Astrocyte of the hippocampus (primary cell): ENCODE data around the gene CCDC88B.

Experiments
- DNase-seq: peaks from one replicate; pipeline ENCODE4 v3.0.0; 2011; ENCODE audit warnings: low read depth, low spot score

CCDC88B gene

GRCh38 chr11:64342869-64343745, 3.1 kb downstream of the CCDC88B start:
- no peak for DNase-seq

DNA sequence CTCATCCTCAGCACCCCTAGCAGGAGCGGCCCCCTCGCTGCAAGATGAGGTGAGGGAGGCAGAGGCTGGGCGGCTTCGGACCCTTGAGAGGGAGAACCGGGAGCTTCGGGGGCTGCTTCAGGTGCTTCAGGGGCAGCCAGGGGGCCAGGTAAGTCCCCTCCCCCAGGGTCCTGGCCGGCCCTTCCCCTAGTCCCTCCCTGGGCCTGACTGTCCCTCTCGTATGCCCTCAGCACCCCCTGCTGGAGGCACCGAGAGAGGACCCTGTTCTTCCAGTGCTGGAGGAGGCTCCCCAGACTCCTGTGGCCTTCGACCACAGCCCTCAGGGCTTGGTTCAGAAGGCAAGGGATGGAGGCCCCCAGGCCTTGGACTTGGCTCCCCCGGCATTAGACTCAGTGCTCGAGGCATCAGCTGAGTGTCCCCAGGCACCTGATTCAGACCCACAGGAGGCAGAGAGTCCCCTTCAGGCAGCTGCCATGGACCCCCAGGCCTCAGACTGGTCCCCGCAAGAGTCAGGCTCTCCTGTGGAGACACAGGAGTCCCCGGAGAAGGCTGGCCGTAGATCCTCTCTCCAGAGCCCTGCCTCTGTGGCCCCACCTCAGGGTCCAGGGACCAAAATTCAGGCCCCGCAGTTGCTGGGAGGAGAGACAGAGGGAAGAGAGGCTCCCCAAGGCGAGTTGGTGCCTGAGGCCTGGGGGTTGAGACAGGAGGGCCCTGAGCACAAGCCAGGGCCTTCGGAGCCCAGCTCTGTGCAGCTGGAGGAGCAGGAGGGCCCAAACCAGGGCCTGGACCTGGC, 4.0 kb downstream of the CCDC88B start:
- DNase-seq = peak; percentile 20

DNA sequence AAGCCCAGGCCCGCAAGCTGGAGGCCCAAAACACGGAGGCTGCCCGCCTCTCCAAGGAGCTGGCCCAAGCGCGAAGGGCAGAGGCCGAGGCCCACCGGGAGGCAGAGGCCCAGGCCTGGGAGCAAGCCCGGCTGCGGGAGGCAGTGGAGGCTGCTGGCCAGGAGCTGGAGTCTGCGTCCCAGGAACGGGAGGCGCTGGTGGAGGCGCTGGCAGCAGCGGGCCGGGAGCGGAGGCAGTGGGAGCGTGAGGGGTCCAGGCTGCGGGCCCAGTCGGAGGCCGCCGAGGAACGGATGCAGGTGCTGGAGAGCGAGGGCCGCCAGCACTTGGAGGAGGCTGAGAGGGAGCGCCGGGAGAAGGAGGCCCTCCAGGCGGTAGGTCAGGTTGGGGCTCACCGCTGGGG, 4.8 kb downstream of the CCDC88B start:
- no peak for DNase-seq

DNA sequence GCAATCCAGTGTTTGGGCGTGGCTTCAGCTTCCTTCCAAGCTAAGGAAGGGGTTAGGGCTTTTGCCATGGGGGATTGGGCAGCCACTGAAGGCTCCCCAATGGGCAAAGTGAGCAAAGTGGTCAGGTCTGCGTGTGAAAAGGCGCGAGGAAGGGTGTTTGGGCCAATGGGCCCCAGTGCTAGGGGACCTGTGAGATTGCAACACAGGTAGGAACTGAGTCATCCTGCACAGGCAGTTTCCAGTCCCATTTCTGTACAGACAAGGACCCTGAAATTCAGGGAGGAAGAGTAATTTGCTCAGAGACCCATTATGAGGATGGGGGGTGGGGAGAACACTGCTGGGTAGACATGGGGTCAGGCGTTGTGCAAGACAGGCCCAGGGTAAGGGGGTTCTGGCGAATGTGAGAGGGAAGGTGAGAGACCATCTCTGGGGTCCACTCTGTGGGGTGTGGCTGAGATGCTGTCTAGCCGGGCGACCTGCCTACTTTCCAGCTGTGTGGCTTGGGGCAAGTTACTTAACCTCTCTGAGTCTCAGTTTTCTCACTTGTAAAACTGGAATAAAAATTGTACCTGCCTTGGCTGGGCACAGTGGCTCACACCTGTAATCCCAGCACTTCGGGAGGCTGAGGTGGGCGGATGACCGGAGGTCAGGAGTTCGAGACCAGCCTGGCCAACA, 7.3 kb downstream of the CCDC88B start:
- DNase-seq = no peak

DNA sequence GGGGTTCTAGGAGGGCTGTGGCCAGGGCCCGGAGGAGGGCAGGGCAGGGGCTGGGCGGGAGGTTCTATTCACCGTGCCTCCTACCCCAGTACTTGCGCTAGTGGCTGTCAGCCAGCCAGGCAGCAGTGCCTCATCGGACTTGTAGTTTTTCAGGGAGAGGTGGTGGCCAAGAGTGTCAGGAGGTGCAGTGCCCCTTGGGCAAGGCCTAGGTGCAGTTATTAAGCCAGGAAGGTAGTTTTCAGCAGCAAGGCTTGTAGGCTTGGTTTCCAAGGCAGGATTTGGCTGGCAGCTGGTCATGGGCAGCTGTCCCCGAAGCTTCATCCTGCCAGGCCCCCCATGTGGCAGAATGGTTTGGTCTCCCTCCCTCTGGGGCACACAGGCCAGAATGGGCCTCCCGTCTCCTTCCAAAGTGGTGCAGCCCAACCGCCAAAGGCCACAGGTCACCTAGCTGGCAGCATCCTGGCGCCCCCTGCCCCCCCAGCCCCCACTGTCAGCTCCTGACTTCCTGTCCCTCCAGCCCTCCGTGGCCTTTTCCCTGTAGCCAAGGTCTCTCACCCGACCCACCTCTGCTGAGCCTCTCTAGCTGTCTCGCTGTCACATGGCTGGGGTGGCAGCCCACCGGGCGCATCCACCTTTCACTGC, 8.5 kb downstream of the CCDC88B start:
- no peak for DNase-seq

- no peak for DNase-seq
These were observed 9.0 kb downstream of the CCDC88B start for GRCh38 chr11:64349025-64349387.

GRCh38 chr11:64349404-64349803, 9.4 kb downstream of the CCDC88B start:
- no peak for DNase-seq

DNA sequence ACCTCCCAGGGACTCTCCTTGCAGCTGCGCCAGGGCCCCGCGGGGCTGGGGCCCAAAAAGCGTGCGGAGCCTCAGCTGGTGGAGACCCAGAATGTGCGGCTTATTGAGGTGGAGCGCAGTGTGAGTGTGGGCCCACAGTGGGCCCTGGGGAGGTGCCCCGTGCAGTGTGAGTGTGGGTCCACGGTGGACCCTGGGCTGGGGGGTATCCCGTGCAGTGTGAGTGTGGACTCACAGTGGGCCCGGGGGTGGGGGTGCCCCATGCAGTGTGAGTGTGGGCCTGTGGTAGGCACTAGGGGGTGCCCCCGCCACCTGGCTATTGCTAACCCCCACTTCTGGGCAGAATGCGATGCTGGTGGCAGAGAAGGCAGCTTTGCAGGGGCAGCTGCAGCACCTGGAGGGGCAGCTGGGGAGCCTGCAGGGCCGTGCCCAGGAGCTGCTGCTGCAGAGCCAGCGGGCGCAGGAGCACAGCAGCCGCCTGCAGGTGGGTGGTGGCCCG, 11.2 kb downstream of the CCDC88B start:
- DNase-seq = no peak

GRCh38 chr11:64352099-64352994, 12.3 kb downstream of the CCDC88B start:
- DNase-seq = no peak

- no peak for DNase-seq
These were observed 13.2 kb downstream of the CCDC88B start for GRCh38 chr11:64352995-64353714.

- no peak for DNase-seq
These were observed 13.9 kb downstream of the CCDC88B start for GRCh38 chr11:64353715-64354506.

DNA sequence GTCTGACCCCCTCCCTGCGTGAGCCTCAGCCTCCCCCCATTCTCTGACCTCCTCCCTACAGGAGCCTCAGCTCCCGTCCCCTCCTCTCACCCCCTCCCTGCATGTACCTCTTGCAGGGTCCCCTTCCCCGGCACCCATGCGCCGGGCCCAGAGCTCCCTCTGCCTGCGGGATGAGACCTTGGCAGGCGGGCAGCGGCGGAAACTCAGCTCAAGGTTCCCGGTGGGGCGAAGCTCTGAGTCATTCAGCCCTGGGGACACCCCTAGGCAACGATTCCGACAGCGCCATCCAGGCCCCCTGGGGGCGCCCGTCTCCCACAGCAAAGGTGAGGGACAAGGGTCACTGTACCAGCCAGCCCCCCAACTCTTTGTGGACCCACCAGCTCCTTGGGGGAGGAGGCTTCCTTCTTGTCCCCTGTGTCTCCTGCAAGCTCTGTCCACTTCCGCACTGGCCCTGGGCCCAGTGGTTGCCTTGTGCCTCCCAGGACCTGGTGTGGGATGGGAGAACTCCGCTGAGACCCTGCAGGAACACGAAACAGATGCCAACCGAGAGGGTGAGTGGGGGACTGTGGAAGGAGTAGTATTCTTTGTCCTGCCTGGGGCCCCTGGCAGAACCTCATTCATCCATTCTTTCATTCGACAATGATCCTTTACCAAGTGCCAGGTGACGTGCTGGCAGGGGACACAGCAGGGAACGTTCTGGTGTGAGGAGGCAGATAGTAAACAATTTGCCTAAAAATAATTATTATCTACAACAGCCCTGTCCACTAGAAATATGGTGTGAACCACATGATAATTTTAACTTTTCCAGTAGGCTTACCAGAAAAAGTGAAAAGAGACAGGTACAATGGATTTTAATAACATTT, 15.3 kb downstream of the CCDC88B start:
- DNase-seq = peak; percentile 93

DNA sequence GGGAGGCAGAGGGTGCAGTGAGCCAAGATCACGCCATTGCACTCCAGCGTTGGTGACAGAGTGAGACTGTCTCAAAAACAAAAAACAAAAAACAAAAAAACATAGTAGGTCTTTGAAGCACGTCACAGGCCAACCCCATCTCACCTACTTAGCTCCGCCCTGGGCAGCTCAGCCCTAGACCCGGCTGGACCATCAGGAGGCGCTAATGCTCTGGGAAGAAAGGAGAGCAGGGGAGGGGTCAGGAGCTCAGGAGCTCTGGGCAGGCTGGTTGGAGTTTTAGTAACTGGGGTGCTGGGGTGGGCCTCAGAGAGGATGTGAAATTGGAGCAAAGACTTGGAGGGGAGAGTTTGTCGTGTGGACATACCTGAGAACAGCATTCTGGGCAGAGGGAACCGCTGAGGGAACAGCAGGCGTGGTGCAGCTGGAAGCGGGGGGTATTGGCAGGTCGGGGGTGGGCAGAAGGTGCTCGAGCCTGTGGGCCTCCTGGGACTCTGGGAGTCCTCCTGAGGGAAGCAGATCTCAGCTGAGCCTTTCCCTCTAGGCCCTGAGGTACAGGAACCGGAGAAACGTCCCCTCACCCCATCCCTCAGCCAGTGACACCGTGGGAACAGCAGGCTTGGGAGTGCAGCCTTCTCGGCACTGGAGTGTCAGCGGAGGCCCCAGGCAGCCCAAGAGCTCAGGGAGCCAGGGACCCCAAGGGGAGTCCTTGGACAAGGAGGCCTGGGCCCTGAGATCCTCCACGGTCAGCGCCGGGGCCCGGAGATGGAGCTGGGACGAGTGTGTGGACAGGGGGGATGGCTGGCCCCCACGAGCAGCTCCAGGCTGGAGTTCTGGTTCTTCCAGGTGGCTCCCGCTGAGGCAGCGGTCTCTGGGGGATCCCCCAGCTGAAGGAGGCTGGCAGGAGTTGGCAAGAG, 16.8 kb downstream of the CCDC88B start:
- peak; percentile 56 for DNase-seq

GRCh38 chr11:64357446-64357845, 17.4 kb downstream of the CCDC88B start:
- no peak for DNase-seq

- no peak for DNase-seq
These were observed 18.0 kb downstream of the CCDC88B start for GRCh38 chr11:64357904-64358535.

GRCh38 chr11:64358536-64358906, 18.5 kb downstream of the CCDC88B start:
- peak; percentile 22 for DNase-seq
